Stomach (tissue), 9 donors: Measurements from ENCODE around the gene DNAH3. TPM values are rescaled to one million over a fixed set of nuclear protein-coding genes. Genes with fewer than 3 reads are reported as not detected.
"Not testable (repeated sequence)": the region's sequence is repeated elsewhere in the genome, so short reads cannot be mapped to it uniquely, and the experiment has no call there.

Experiments used
- DNase-seq, 2 donors: peaks; one replicate each; pipeline versions ENCODE4 v3.0.0 to v3.0.0-alpha.2; 2013 to 2019
- H3K27ac ChIP-seq, 5 donors: fragments of 200-600 bp in 4 of 5; sonication (generic) in 4 of 5; one replicate each; pipeline ENCODE4 v1.5.1; 2013 to 2019; ENCODE audit warnings: mild to moderate bottlenecking in 1 of 5, moderate library complexity in 1 of 5
- H3K27me3 ChIP-seq, 3 donors: fragments of 200-600 bp; sonication (generic); one replicate each; pipeline ENCODE4 v1.5.1; 2017 to 2019; ENCODE audit warnings: mixed run types in 1 of 3
- H3K36me3 ChIP-seq, 4 donors: fragments of 200-600 bp; sonication (generic); 1 replicate in 3 of 4; 2 replicates in 1 of 4; pipeline ENCODE4 v1.5.1; 2016 to 2019
- H3K4me1 ChIP-seq, 4 donors: fragments of 200-600 bp; sonication (generic); one replicate each; pipeline ENCODE4 v1.5.1; 2016 to 2019
- H3K4me3 ChIP-seq, 4 donors: fragments of 200-600 bp; sonication (generic) in 3 of 4; one replicate each; pipeline ENCODE4 v1.5.1; 2016 to 2019; ENCODE audit warnings: mild to moderate bottlenecking in 1 of 4
- H3K9me3 ChIP-seq, 4 donors: fragments of 200-600 bp; sonication (generic); one replicate each; pipeline ENCODE4 v1.5.1; 2016 to 2019
- EP300 ChIP-seq: sonication (generic); formaldehyde crosslinking; IDR thresholded peaks from one replicate; pipeline ENCODE4 v1.6.1; 2017; ENCODE audit warnings: antibody characterized with exemption
- POLR2A ChIP-seq, 4 donors: fragments of 450-650 bp; IDR thresholded peaks; one replicate each; pipeline ENCODE4 v1.6.1; 2016; ENCODE audit warnings: antibody characterized with exemption in 4 of 4, control low read depth in 2 of 4, mild to moderate bottlenecking in 1 of 4, moderate library complexity in 1 of 4
- POLR2AphosphoS5 ChIP-seq, 3 donors: sonication (generic); formaldehyde crosslinking; IDR thresholded peaks; one replicate each; pipeline ENCODE4 v1.6.1; 2016; ENCODE audit warnings: antibody characterized with exemption in 3 of 3
- WGBS, 5 donors: extraction: QIAGEN DNeasy Blood & Tissue Kit in 3 of 5; methylation state at CpG; one replicate each; pipeline versions ENCODE4 v1.1.5 to v1.1.7; 2013 to 2018; 5-methylcytosine and 5-hydroxymethylcytosine counted together
- intact Hi-C: fragments of 100-400 bp; cut with DNase I; formaldehyde crosslinking; loops from one replicate; pipeline ENCODE4 v1.15.1; 2023; ENCODE audit warnings: low total_unique reads
- polyA plus RNA-seq, 3 donors: library from polyadenylated mRNA; stranded (reverse); fragments of 200-250 nt; gene quantifications; one replicate each; pipeline ENCODE4 v1.2.3, GENCODE V29; 2013
- total RNA-seq, 5 donors: library from RNA; depleted of rRNA; stranded (reverse); fragments of >200 nt; gene quantifications; one replicate each; pipeline versions ENCODE4 v1.1.0 to v1.2.3, GENCODE V29; 2014 to 2016
- TF ChIP-seq, protein P1 (sequence below), 7 experiments: fragments of 450-650 bp in 4 of 7; fragments of 200-600 bp in 3 of 7; sonication (generic) in 3 of 7; IDR thresholded peaks; one replicate each; pipeline ENCODE4 v1.5.1; 2016 to 2019; ENCODE audit warnings: antibody characterized with exemption in 7 of 7, control low read depth in 2 of 7, mild to moderate bottlenecking in 1 of 7
- donor health status: healthy with polysubstance abuse.
- donor health status: Bipolar disorder and iron deficiency.
- donor health status: healthy.

Gene DNAH3
- total and polyA plus RNA-seq, 8 donors, result 0.10 to 8.7 (median 0.18) TPM; not detected in 5

DNA sequence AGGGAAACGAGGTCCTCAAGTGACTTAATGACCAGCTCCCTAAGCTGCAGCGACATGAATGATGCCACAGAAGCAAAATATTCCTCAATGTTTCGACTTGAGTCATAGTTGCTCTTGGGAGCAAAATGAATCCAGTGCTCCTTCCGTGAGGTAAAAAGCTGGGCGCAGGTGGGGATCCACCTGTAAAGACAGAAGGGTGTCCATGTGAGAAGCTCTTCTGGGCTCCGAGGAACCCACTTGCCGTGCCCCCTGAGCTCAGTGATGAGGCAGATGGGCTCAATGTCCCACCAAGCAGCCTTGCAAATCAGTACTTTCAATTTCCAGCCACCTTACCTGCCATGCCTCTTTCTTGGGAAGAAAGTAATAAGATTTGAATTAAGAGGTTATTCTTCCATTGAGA is 25.5 kb downstream of the DNAH3 start:
- H3K27me3 ChIP-seq, result peaks cover 0 to 17% (median 0%) of the 10 kb centered on the region in 3 donors

DNA sequence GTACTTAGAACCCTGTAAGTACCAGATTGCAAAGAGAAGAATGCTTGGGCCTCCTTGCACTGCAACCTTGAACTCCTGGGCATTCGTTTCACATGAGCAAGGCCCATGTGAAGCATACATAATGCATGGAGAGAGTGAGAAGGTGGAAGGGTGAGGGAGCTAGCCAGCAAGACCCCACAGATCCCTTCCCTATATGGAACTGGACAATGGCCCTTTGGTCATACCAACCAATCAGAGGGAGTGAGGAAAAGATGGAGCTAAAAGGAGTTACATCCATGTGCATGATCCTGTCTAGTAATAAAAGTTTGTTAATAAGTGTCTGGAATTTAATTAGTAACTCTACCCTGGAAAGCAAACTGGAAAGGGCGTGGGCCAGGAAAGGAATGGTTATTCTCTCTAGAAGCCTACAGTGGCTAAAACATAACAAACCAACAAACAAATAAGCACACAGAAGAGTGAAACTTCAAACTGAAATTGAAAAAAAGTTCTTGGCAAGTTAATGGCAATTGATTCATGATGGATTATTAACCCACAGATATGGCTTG is 29.6 kb downstream of the DNAH3 start:
- no peaks in the 10 kb centered on the region for H3K9me3 ChIP-seq
- DNase-seq, result no peak
- 59 to 86% (median 76%) methylated on average over 2 of the region's 2 CpGs for WGBS, 5 donors
- no peaks in the 10 kb centered on the region for H3K36me3 ChIP-seq
- H3K27ac ChIP-seq, result no peak overlapping the region
- H3K4me3 ChIP-seq, result no peak overlapping the region
- peaks cover 0 to under 1% (median 0%) of the 10 kb centered on the region in 3 donors for H3K27me3 ChIP-seq
- H3K4me1 ChIP-seq, result no peaks in the 10 kb centered on the region
- TF ChIP-seq POLR2A (IDR thresholded peaks at IDR 0.05) (no peak), EP300 (no peak)
- TF ChIP-seq, protein P1, sequence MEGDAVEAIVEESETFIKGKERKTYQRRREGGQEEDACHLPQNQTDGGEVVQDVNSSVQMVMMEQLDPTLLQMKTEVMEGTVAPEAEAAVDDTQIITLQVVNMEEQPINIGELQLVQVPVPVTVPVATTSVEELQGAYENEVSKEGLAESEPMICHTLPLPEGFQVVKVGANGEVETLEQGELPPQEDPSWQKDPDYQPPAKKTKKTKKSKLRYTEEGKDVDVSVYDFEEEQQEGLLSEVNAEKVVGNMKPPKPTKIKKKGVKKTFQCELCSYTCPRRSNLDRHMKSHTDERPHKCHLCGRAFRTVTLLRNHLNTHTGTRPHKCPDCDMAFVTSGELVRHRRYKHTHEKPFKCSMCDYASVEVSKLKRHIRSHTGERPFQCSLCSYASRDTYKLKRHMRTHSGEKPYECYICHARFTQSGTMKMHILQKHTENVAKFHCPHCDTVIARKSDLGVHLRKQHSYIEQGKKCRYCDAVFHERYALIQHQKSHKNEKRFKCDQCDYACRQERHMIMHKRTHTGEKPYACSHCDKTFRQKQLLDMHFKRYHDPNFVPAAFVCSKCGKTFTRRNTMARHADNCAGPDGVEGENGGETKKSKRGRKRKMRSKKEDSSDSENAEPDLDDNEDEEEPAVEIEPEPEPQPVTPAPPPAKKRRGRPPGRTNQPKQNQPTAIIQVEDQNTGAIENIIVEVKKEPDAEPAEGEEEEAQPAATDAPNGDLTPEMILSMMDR (IDR thresholded peaks at IDR 0.05), result no peak
- intact Hi-C loops, result no loop called here

More for the DNA sequence above, 25.5 kb downstream of the DNAH3 start:
- H3K4me1 ChIP-seq, result no peaks in the 10 kb centered on the region
- intact Hi-C loops, result no loop called here
- WGBS, 5 donors, result 87 to 93% (median 89%) methylated on average over 7 of the region's 7 CpGs
- H3K4me3 ChIP-seq, result no peak overlapping the region
- H3K9me3 ChIP-seq, result no peaks in the 10 kb centered on the region
- no peak overlapping the region for H3K27ac ChIP-seq
- TF ChIP-seq EP300 (no peak), POLR2AphosphoS5 (IDR thresholded peaks at IDR 0.05) (no peak), POLR2A (IDR thresholded peaks at IDR 0.05) (no peak)
- TF ChIP-seq, protein P1 (IDR thresholded peaks at IDR 0.05), result no peak
- DNase-seq, result no peak
- no peaks in the 10 kb centered on the region for H3K36me3 ChIP-seq

DNA sequence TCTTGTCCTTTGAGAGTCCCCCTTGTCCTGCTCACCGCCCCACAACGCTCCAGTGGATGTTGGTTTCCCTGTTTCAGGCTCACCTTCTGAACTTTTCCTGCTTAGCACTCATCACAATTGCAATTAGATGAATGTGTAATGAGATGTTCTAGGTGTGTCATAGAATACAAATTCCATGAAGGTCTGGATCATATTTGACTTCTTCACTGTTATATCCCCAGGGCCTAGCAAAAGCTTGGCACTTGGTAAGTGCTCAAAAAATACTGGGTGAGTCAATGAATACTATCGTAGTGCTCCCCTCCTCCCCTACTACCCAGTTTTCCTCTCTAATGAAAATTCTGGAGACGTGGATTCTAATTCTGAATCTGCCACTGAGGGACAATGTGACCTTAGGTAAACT is 33.1 kb downstream of the DNAH3 start:
- TF ChIP-seq POLR2AphosphoS5 (IDR thresholded peaks at IDR 0.05) (no peak), POLR2A (IDR thresholded peaks at IDR 0.05) (no peak), EP300 (no peak)
- TF ChIP-seq, protein P1 (IDR thresholded peaks at IDR 0.05), result no peak
- H3K36me3 ChIP-seq, result no peaks in the 10 kb centered on the region
- H3K4me3 ChIP-seq, result no peak overlapping the region
- DNase-seq, result no peak
- 81 to 93% (median 90%) methylated on average over 4 of the region's 4 CpGs for WGBS, 5 donors
- no peaks in the 10 kb centered on the region for H3K27me3 ChIP-seq
- no peaks in the 10 kb centered on the region for H3K9me3 ChIP-seq
- intact Hi-C loops, result no loop called here
- no peaks in the 10 kb centered on the region for H3K4me1 ChIP-seq
- H3K27ac ChIP-seq, result no peak overlapping the region

DNA sequence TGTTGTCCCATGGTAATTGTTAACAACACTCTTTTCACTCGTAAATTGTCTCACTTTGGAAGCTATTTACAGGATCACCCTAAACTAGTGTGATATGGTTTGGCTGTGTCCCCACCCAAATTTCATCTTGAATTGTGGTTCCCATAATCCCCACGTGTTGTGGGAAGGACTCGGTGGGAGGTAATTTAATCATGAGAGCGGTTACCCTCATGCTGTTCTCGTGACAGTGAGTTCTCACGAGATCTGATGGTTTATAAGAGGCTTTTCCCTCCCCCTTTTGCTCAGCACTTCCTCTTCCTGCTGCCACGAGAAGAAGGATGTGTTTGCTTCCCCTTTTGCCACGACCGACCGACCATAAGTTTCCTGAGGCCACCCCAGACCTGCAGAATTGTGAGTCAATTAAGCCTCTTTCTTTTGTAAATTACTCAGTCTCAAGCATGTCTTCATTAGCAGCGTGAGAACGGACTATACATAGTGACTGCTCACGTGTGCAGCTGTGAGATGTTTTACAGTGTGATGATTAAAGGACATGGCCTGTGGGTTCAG is 34.4 kb downstream of the DNAH3 start:
- no peak overlapping the region for H3K27ac ChIP-seq
- H3K27me3 ChIP-seq, result no peaks in the 10 kb centered on the region
- H3K9me3 ChIP-seq, result no peaks in the 10 kb centered on the region
- DNase-seq, result peak in 1 of 2 donors; percentile 10
- WGBS, 5 donors, result 47 to 52% (median 50%) methylated on average over 13 of the region's 13 CpGs
- no peak overlapping the region for H3K4me3 ChIP-seq
- TF ChIP-seq POLR2A (IDR thresholded peaks at IDR 0.05) (no peak), POLR2AphosphoS5 (IDR thresholded peaks at IDR 0.05) (no peak), EP300 (no peak)
- TF ChIP-seq, protein P1 (IDR thresholded peaks at IDR 0.05), result no peak
- H3K4me1 ChIP-seq, result no peaks in the 10 kb centered on the region
- intact Hi-C loops, result no loop called here
- H3K36me3 ChIP-seq, result no peaks in the 10 kb centered on the region

DNA sequence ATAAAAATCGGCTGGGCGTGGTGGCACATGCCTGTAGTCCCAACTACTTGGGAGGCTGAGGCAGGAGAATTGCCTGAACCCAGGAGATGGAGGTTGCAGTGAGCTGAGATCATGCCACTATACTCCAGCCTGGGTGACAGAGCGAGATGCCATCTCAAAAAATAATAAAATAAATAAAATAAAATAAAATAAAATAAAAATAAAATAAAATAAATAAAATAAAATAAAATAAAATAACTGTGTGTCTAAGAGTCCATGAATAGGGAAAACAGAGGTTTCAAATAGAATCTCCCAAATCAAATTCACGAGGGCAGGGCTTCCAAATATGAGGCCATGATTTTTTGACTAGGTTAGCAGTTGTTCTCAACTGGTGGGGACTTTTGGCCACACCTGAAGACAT is 35.1 kb downstream of the DNAH3 start:
- H3K9me3 ChIP-seq, H3K36me3 ChIP-seq, H3K4me3 ChIP-seq, H3K27me3 ChIP-seq, DNase-seq, H3K27ac ChIP-seq, intact Hi-C loops, H3K4me1 ChIP-seq: not testable (repeated sequence)
- WGBS, 5 donors, result 94 to 98% (median 95%) methylated on average over 4 of the region's 4 CpGs
